ENCODE data around the gene TRABD2B.

GRCh38 chr1:47906527-47907176 is 90.5 kb downstream of the TRABD2B start:
- TF ChIP-seq, protein P1, sequence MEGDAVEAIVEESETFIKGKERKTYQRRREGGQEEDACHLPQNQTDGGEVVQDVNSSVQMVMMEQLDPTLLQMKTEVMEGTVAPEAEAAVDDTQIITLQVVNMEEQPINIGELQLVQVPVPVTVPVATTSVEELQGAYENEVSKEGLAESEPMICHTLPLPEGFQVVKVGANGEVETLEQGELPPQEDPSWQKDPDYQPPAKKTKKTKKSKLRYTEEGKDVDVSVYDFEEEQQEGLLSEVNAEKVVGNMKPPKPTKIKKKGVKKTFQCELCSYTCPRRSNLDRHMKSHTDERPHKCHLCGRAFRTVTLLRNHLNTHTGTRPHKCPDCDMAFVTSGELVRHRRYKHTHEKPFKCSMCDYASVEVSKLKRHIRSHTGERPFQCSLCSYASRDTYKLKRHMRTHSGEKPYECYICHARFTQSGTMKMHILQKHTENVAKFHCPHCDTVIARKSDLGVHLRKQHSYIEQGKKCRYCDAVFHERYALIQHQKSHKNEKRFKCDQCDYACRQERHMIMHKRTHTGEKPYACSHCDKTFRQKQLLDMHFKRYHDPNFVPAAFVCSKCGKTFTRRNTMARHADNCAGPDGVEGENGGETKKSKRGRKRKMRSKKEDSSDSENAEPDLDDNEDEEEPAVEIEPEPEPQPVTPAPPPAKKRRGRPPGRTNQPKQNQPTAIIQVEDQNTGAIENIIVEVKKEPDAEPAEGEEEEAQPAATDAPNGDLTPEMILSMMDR (conservative IDR thresholded peaks at IDR 0.05; ENCODE audit: low read depth, low read length) = no peak
- TF ChIP-seq EZH2 (IDR thresholded peaks at IDR 0.05; ENCODE audit: borderline replicate concordance, low read depth, low read length, poor library complexity, severe bottlenecking) = no peak

Measured in A673 (cell line).